ENCODE measurements around the gene EXD1.

The EXD1 gene

GRCh38 chr15:41231422-41232226 is 1.1 kb upstream of the EXD1 start:
- no peak for DNase-seq

DNA sequence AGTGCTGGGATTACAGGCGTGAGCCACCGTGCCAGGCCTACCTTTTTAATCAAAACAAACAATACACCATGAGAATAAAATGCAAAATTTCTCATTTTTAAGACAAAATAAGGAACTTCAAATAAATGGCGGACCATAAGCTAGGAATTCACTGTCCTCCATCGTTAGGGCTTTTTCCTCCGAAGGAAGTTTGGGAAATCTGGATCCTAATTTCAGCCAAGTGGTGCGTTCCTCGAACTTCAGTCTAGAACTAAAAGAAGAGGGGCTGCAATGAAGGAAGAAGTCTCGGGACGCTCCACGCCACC is 260 bp downstream of the EXD1 start:
- no peak for DNase-seq

DNA sequence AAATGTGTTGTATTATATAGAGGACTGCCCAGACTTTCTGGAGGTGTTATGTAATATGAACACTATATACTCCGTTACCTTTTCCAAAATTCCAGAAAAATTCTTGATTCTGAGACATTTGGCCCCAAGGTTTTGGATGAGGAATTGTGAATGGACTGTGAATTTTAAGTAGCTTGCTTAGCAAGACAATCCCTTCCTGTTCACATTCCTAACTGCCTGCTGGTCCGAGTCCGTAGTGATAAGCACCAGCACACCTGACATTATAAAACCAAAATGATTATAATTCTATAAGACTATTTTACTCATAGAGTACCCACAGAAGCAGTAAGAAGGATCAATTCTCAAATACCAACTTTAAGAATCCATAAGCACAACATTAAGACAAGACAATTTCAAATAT is 11.2 kb downstream of the EXD1 start:
- DNase-seq = no peak

DNA sequence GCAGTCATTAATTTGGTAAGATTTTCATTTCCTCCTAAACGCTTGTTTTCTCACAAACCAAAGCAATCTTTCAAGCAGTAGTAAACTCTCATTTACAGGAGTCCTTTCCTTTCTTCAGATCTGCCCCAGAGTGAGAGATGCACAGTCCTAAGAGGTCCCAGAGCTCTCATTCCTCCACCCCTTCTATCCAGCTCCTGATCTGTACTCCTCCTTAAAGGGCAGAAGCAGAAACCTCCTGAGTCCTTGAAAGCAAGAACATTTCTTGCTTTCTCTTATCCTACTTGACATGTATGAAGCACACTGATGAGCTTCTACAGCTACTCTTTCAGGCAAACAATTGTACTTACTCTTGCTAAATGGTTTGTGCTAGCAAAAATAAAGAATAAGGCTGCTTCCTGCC is 11.7 kb downstream of the EXD1 start:
- DNase-seq = no peak

DNA sequence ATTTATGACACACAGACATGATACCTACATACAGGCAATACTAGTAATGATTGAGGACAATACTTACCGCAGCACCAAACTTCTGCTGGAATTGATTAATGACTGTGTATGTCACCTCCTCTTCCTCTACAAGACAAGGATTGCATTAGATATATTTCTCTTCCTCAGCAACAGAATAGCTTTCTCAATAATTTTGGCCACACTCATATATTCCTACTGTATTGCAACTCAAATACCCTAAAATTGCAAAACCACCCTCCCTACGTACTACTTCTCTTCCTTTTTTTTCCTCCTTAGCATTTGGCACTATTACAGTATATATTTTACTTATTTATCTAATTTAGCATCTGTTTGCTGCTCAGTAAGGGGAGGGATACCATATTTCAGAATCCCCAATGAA is 14.8 kb downstream of the EXD1 start:
- peak; percentile 69 for DNase-seq

GRCh38 chr15:41207687-41208448 is 22.7 kb downstream of the EXD1 start:
- DNase-seq = no peak

DNA sequence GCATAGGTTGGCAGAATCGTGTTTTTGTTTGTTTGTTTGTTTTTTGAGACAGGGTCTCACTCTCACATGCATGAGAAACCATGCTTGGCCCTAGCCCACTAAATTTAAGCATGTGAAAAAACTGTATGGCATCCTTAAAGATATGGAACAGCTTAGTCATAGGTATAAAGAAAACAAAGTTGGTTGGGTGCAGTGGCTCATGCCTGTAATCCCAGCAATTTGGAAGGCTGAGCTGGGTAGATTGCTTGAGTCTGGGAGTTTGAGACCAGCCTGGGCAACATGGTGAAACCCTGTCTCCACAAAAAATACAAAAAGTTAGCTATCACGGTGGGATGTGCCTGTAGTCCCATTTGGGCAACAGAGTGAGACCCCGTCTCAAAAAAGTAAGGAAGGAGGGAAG is 25.2 kb downstream of the EXD1 start:
- DNase-seq = no peak

DNA sequence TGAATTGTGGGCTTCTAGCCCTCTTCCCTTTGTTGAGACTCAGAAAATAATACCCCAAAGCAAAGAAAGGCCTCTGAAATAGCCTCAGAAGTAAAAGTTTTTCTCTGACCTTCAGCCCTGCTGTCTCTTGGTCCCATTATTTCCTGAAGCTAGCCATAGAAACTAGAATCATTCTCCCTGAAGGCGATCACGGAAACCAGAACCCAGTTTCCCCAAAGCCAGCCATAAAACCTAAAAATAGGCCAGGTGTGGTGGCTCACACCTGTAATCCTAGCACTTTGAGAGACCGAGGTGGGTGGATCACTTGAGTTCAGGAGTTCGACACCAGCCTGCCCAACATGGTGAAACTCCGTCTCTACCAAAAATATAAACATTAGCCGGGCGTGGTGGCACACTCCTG is 27.2 kb downstream of the EXD1 start:
- DNase-seq = no peak

DNA sequence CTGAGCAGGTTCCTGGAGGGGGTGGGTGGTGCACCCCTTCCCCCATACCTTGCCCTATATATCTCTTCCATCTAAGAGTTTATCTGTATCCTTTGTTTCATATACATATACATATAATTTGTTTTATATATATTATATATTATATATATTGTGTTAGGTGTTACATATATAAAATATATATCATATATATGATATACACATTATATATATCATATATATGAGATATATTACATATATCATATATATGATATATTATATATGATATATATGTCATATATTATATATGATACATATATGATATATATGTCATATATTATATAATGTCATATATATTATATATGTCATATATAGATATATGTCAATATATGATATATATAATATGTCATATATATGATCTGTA is 31.1 kb downstream of the EXD1 start:
- DNase-seq = no peak

DNA sequence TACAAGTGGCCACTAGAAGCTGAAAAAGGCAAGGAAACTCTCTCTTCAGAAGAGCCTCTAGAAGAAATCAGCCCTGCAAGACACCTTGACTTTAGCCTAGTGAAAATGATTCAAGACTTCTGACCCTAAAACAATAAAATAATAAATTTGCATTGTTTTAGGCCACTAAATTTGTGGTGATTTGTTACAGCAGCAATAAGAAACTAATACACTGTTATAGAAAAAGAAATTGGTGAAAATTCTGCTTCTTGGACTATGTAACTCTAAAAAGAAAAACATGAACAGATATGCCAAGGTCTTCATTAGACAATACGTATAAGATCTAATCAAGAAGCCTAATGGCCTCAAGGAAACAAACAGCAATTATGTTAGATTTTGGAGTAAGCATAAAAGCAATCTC is 36.1 kb downstream of the EXD1 start:
- no peak for DNase-seq

DNA sequence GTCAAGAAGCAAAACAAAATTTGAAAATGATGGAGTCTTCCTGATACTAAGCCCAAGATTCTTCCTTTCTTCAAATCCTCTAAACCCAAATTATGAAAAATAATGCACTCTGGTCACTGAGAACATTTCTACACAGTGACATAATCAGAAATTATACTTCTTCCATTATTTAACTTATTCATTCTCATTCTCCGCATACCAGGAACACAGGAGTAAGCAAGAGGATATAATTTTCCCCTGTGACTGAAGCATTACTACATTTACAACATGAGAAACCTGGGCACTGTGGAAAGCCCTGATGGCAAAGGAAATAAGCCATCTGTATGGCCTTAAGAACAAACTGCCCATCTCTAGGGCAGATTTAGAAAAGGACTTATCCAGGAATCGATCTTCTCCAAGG is 47.0 kb downstream of the EXD1 start:
- DNase-seq = no peak

GRCh38 chr15:41182266-41182665 is 48.3 kb downstream of the EXD1 start:
- DNase-seq = no peak

- DNase-seq = no peak
These were observed 50.3 kb downstream of the EXD1 start for GRCh38 chr15:41180206-41180789.

DNA sequence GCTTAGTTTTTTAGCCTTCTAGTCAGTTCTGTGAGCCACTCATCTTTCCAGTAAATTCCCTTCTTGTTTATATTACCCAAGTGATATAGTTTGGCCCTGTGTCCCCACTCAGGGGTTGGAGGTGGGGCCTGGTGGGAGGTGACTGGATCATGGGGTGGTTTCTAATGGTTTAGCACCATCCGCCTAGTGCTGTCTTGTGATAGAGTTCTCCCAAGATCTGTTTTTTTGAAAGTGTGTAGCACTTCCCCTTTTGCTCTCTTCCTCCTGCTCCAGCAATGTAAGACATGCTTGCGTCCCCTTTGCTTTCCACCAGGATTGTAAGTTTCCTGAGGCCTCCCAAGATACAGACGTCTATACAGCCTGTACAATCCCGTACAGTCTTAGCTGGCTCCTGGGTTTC is 60.8 kb downstream of the EXD1 start:
- DNase-seq = no peak

GRCh38 chr15:41169086-41169485 is 61.5 kb downstream of the EXD1 start:
- no peak for DNase-seq

- DNase-seq = no peak
These were observed 68.8 kb downstream of the EXD1 start for GRCh38 chr15:41161736-41162135.

DNA sequence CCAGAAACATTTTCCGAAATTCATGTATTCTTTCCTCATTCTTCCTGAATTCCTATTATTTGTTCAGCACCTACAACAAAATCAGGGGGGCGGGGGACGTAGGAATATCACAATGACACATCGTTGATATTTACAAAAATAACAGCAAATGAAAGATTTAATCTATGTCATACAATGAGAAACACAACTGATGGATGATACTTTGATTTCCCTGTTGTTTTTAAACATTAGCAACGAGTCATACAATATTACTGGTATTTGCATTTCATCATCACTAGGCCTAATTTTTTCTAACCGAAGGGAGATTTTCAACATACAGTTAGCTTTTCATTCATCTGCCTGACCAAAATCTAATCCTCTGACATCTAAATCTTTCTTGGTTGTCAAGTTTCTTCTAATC is 69.2 kb downstream of the EXD1 start:
- no peak for DNase-seq

DNA sequence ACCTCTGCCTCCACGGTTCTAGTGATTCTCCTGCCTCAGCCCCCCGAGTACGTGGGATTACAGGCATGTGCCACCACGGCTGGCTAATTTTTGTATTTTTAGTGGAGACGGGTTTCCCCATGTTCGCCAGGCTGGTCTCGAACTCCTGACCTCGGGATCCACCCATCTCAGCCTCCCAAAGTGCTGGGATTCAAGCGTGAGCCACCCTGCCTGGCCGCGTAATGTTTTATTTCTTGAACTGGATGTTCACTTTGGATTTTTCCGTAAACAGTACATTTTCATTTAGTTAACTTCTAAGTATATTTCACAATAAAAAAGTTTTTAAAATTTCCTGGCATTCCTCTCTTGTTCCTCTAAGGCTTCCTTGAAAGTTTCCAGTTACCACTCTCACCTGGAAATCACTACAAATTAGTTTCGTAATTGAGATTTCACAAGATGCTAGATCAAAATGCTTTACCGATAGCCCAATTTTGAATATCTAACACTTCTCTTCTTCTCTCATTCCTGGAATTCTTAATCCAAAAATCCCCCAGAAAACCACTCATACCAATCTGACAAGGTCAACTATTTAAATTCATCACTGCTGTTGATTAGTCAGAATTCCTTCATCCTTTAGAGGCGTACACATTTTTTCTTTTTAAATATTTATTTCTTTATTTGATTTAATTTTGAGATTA is 69.8 kb downstream of the EXD1 start:
- no peak for DNase-seq

- no peak for DNase-seq
These were observed 76.1 kb downstream of the EXD1 start for GRCh38 chr15:41154412-41154811.

DNA sequence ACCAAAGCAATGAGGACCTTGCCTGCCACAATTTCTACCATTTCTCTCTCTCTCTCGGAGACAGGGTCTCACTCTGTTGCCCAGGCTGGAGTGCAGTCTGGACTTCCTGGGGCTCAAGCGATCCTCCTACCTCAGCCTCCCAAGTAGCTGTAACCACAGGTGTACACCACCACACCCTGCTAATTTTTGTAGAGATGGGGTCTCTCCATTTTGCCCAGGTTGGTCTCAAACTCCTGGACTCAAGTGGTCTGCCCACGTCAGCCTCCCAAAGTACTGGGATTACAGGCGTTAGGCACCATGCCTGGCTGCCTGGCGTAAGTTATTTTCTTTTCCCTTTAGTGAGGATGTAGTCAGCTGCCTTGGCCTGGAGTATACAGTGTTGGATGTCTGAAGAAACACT is 76.8 kb downstream of the EXD1 start:
- DNase-seq = no peak

DNA sequence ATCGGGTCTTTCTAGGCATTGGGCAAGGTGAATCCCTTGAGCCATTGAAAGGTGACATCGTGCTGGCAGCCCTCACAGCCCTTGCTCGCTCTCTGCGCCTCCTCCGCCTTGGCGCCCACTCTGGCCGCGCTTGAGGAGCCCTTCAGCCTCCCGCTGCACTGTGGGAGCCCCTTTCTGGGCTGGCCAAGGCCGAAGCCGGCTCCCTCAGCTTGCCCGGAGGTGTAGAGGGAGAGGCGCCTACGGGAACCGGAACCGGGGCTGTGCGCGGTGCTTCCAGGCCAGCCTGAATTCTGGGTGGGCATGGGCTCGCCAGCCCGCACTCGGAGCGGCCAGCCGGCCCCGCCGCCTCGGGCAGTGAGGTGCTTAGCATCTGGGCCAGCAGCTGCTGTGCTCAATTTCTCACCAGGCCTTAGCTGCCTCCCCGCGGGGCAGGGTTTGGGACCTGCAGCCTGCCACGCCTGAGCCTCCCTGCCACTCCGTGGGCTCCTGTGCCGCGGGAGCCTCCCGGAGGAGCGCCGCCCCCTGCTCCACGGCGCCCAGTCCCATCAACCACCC is 79.0 kb downstream of the EXD1 start:
- DNase-seq = no peak

DNA sequence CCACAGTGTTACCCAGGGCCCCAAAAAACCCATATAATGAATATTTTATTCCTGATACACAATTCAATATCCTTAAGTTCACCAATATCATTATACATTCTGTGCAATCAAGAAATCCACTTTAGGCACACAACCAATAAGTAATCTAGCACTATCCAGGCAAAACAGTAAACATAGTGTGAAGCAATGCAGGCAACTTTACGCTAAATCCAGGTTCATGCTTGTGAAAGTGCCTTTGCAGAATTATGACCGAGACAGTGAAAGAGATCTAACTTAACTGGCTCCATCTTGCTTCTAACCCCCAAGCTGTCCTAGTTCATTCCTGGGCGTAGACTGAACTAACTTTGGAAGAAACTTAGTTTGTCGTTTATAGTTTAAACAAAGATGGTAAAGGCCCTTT is 80.3 kb downstream of the EXD1 start:
- DNase-seq = no peak

- no peak for DNase-seq
These were observed 82.5 kb downstream of the EXD1 start for GRCh38 chr15:41148065-41148464.

DNA sequence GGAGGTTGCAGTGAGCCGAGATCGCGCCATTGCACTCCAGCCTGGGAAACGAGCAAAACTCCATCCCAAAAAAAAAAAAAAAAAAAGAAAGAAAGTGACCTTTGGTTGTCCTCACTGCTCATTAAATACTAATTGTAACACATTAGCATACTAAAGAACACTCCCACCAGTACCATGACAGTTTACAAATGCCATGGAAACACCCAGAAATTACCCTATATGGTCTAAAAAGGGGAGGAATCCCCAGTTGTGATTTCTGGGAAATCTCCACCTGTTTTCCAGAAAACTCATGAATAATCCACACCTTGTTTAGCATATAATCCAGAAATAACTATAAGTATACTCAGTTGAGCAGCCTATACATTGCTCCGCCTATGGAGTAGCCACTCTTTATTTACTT is 90.9 kb downstream of the EXD1 start:
- no peak for DNase-seq

Measured in SIG-M5 (cell line).